ENCODE data around the gene ATE1.
A peak's percentile ranks its signal among the peaks of the same experiment; 100 is the strongest.
"Not testable (repeated sequence)": the region's sequence is repeated elsewhere in the genome, so short reads cannot be mapped to it uniquely, and the experiment has no call there.

The ATE1 gene

DNA sequence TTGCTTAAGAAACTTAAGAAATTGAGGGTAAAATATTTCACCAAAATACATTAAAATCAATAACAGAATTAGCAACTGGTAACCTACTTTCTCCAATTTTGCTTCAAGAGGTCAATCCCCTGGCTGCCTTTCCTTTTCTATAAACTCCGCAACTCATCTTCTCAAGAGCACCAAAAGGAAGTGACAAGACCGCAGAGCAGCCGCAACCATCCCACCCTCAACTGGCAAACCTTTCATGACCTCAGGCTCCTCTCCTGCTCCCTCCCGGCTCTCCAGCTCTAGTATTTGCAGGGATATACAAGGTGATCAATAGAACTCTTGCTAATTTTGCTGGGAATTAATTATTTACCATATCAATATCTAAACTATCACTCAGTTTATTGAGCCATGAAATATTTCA, 88.9 kb downstream of the ATE1 start:
- Mint-ChIP-seq H3K27me3 (no peaks in the 10 kb centered on the region), H3K4me3 (no peak overlapping the region), H3K4me1 (ENCODE audit: low read depth) (peaks cover 12% of the 10 kb centered on the region), H3K9me3 (no peaks in the 10 kb centered on the region), H3K27ac (no peak overlapping the region), H3K36me3 (ENCODE audit: low read depth) (peaks cover 62% of the 10 kb centered on the region)
- no peak for DNase-seq

DNA sequence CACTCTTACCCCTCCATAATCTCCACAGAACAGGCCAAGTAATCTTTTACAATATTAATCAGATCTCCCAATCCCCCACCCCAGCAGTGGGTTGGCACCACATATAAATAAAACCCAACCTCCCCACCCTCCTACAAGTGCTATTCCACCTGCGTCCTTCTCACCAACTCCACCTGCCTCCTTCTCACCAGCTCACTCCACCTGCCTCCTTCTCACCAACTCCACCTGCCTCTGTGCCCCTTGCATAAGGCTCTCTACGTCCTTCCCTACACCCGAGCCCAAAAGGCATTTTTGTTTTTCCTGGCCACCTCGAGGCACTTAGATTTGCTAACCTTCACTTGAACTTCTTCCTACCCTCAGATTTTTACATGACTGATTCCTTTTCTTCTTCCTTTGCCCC, 89.7 kb downstream of the ATE1 start:
- peaks cover 65% of the 10 kb centered on the region for H3K36me3 Mint-ChIP-seq (ENCODE audit: low read depth)
- no peaks in the 10 kb centered on the region for H3K9me3 Mint-ChIP-seq
- H3K4me3 Mint-ChIP-seq = no peak overlapping the region
- peaks cover 8% of the 10 kb centered on the region for H3K4me1 Mint-ChIP-seq (ENCODE audit: low read depth)
- no peaks in the 10 kb centered on the region for H3K27me3 Mint-ChIP-seq
- no peak for DNase-seq
- H3K27ac Mint-ChIP-seq = no peak overlapping the region

DNA sequence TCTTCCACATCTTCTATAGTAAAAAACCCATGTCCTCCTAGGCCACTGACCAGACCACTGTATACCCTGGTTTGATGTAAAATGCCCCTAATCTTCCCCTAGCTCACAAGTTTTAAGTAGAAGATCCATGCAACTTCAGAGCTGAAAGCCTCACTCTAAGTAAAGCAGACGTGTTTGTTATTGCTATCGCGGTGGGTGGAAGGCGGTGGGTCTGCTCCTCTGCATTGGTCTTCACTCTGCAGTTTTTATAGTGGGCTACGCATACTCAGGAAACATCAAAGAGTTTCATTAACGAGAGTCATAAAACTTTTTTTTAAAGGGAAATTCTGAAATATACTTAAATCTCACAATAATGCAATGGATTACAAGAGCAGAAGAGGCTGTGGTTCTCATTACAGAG, 91.7 kb downstream of the ATE1 start:
- no peak for DNase-seq
- H3K27me3 Mint-ChIP-seq = no peaks in the 10 kb centered on the region
- H3K4me3 Mint-ChIP-seq = no peak overlapping the region
- no peaks in the 10 kb centered on the region for H3K9me3 Mint-ChIP-seq
- peaks cover 79% of the 10 kb centered on the region for H3K36me3 Mint-ChIP-seq (ENCODE audit: low read depth)
- no peaks in the 10 kb centered on the region for H3K4me1 Mint-ChIP-seq (ENCODE audit: low read depth)
- H3K27ac Mint-ChIP-seq = no peak overlapping the region

DNA sequence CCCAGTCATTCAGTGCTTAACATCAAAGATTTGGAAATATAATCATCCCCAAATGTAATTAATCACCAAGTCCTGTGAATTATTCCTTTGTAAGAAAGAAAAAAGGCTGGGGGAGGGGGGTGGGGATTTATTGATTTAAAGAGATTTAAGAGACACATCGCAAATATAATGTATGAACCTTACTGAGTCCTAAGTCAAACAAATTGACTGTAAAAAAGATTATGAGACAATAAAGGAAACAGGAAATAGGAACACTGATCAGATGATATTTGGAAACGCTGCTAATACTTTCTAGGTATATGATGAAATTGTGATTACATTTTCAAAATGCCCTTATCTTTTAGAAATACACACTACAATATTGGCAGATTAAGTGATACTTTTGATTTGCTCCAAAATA, 92.5 kb downstream of the ATE1 start:
- H3K9me3 Mint-ChIP-seq = no peaks in the 10 kb centered on the region
- H3K27me3 Mint-ChIP-seq = no peaks in the 10 kb centered on the region
- no peak overlapping the region for H3K27ac Mint-ChIP-seq
- no peak overlapping the region for H3K4me3 Mint-ChIP-seq
- no peaks in the 10 kb centered on the region for H3K4me1 Mint-ChIP-seq (ENCODE audit: low read depth)
- peaks cover 78% of the 10 kb centered on the region for H3K36me3 Mint-ChIP-seq (ENCODE audit: low read depth)
- no peak for DNase-seq

DNA sequence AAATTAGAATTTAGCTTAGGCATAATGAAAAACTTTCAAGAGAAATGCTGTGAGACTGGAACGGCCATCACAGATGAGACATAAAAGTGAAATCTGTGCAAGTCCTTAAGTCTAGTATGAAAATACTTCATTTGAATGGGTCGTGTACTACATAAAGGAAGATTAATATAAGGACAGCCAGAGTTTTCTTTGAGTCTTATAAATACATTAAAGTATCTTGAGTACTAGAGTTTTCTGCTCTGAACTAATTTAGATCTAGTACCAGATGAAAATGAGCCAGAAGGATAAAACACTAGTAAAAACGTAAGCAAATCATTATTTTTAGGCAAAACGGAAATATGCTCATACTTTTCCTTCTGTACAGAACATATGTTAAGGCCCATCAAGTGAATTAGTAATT, 93.1 kb downstream of the ATE1 start:
- DNase-seq = no peak
- H3K27me3 Mint-ChIP-seq = no peaks in the 10 kb centered on the region
- H3K4me3 Mint-ChIP-seq = no peak overlapping the region
- no peak overlapping the region for H3K27ac Mint-ChIP-seq
- H3K4me1 Mint-ChIP-seq (ENCODE audit: low read depth) = no peaks in the 10 kb centered on the region
- no peaks in the 10 kb centered on the region for H3K9me3 Mint-ChIP-seq
- peaks cover 81% of the 10 kb centered on the region for H3K36me3 Mint-ChIP-seq (ENCODE audit: low read depth)

DNA sequence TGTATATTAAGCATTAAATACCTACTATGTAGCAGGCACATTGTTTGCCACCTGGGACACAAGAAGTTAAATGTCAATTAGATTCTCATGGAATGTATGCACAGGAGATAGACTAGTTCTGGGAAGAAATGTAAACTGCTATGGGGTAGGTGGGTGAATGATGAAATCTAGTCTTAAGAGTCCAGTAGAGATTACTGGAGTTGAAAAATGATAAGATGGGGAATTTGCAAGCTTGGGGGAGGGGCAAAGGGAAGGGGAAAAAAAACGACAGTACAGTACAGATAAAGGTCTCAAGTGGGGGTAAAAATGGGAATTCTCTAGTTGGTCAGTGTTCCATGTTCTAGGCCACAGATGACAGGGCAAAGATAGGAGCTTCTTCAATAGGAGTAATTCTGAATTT, 94.4 kb downstream of the ATE1 start:
- H3K36me3 Mint-ChIP-seq (ENCODE audit: low read depth) = peaks cover 82% of the 10 kb centered on the region
- no peaks in the 10 kb centered on the region for H3K27me3 Mint-ChIP-seq
- H3K9me3 Mint-ChIP-seq = no peaks in the 10 kb centered on the region
- H3K27ac Mint-ChIP-seq = no peak overlapping the region
- DNase-seq = no peak
- no peak overlapping the region for H3K4me3 Mint-ChIP-seq
- H3K4me1 Mint-ChIP-seq (ENCODE audit: low read depth) = peaks cover 3% of the 10 kb centered on the region

DNA sequence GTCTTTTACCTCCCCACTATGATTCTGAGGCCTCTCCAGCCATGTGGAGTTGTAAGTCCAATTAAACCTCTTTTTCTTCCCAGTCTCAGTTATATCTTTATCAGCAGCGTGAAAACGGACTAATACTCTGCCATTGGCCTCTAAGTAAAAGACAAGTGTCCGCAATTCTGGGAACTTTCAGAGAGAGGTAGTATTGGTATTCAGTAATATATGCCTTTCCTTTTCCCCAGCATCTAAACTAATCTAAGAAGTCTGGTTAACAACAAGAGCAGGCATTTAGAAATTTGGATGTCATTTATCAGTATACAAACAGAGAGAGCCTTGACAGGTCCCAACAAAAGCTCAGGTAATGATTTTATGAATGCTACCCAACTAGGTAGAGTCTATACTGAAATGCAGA, 95.2 kb downstream of the ATE1 start:
- Mint-ChIP-seq H3K27ac (peak overlapping the region; percentile 33), H3K4me3 (no peak overlapping the region), H3K27me3 (no peaks in the 10 kb centered on the region), H3K36me3 (ENCODE audit: low read depth) (peaks cover 82% of the 10 kb centered on the region), H3K4me1 (ENCODE audit: low read depth) (peaks cover 10% of the 10 kb centered on the region), H3K9me3 (no peaks in the 10 kb centered on the region)
- DNase-seq = no peak

DNA sequence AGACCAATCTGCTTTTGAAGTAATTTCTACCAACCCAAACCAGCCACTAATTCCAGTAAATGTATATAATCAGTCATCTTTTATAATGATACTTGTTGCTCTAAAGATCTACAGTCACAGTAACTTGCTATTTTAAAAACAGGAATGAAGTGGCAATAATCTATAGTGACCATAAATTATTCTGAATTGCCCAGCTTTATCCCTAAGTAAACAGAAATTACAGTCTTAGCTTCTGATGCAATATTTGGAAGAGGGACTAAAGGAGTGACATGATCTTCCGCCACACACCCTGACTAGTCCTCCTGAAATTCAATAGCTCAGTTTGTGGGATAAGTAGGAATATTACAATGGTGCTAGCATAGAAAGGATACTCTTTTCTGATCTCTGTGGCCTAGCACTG, 96.1 kb downstream of the ATE1 start:
- Mint-ChIP-seq H3K27ac (no peak overlapping the region), H3K9me3 (no peaks in the 10 kb centered on the region), H3K4me1 (ENCODE audit: low read depth) (peaks cover 10% of the 10 kb centered on the region), H3K4me3 (no peak overlapping the region), H3K36me3 (ENCODE audit: low read depth) (peaks cover 86% of the 10 kb centered on the region), H3K27me3 (no peaks in the 10 kb centered on the region)
- DNase-seq = no peak

DNA sequence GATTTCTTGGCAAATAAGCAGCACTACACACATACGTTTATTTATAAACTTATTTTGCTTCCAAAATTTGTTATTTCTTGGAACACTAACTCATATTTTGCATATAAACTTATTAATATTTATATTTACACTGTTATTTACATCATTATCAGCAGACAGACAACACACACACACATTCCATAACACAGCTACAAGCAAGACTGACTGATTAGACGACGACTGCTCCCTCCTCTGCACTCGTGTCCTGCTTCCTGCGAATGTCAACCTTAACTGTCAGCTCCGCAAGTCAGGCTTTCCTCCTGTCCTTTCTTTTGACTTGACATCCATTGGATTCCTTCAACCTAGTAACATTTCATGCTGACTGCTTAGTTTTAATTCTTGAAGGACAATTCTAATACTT, 96.6 kb downstream of the ATE1 start:
- no peaks in the 10 kb centered on the region for H3K27me3 Mint-ChIP-seq
- DNase-seq = no peak
- peaks cover 86% of the 10 kb centered on the region for H3K36me3 Mint-ChIP-seq (ENCODE audit: low read depth)
- no peak overlapping the region for H3K4me3 Mint-ChIP-seq
- H3K27ac Mint-ChIP-seq = no peak overlapping the region
- H3K4me1 Mint-ChIP-seq (ENCODE audit: low read depth) = peaks cover 10% of the 10 kb centered on the region
- no peaks in the 10 kb centered on the region for H3K9me3 Mint-ChIP-seq

DNA sequence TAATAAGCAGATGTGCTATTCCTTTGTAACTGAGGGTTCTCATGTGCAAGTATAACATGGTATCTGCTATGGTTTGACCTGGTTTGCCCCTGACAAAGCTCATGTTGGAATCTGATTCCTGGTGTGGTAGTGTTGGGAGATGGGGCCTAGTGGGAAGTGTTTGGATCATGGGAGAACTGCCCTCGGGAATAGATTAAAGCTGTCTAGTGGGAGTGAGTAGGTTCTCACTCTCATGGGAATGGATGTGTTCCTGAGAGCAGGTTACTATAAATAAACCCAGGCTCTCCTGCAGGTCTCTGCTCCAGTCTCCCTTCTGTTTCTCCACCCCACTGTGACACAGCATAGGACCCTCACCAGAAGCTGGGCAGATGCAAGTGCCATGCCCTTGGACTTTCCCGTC, 97.7 kb downstream of the ATE1 start:
- no peak for DNase-seq
- Mint-ChIP-seq H3K4me1 (ENCODE audit: low read depth) (peaks cover 10% of the 10 kb centered on the region), H3K27ac (no peak overlapping the region), H3K27me3 (no peaks in the 10 kb centered on the region), H3K36me3 (ENCODE audit: low read depth) (peaks cover 77% of the 10 kb centered on the region), H3K4me3 (no peak overlapping the region), H3K9me3 (no peaks in the 10 kb centered on the region)

DNA sequence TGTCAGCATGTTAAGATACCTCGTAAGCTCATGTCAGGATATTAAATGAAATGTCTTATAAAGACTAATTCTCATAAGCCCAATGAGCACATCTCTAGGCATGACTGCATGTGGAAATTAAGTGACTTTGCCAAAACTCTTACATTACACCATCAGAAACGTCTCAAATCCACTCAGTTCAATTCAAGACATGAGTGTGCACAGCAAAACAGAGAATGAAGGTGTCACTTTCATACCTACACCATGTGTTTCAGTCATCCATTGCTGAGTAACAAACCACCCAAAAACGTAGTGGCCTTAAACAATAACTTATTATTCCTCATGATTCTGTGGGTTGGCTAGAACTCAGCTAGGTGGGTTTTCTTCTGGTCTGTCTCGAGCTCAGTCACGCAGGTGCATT, 99.8 kb downstream of the ATE1 start:
- H3K27ac Mint-ChIP-seq = peak overlapping the region; percentile 67
- no peaks in the 10 kb centered on the region for H3K27me3 Mint-ChIP-seq
- no peak overlapping the region for H3K4me3 Mint-ChIP-seq
- H3K9me3 Mint-ChIP-seq = no peaks in the 10 kb centered on the region
- H3K4me1 Mint-ChIP-seq (ENCODE audit: low read depth) = peaks cover 10% of the 10 kb centered on the region
- DNase-seq = no peak
- peaks cover 61% of the 10 kb centered on the region for H3K36me3 Mint-ChIP-seq (ENCODE audit: low read depth)

DNA sequence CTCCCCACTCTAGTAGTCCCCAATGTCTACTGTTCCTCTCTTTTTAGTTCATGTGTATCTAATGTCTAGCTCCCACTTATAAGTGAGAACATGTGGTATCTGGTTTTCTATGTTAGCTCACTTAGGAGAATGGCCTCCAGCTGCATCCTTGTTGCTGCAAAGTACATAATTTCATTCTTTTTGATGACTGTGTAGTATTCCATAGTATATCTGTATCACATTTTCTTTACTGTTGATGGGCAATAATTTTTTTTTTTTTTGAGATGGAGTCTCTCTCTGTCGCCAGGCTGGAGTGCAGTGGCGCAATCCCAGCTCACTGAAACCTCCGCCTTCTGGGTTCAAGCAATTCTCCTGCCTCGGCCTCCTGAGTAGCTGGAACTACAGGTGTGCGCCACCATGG, 101.1 kb downstream of the ATE1 start:
- H3K27me3 Mint-ChIP-seq, DNase-seq, H3K9me3 Mint-ChIP-seq, H3K27ac Mint-ChIP-seq, H3K4me3 Mint-ChIP-seq: not testable (repeated sequence)
- Mint-ChIP-seq H3K36me3 (ENCODE audit: low read depth) (peaks cover 59% of the 10 kb centered on the region), H3K4me1 (ENCODE audit: low read depth) (peaks cover 10% of the 10 kb centered on the region)

DNA sequence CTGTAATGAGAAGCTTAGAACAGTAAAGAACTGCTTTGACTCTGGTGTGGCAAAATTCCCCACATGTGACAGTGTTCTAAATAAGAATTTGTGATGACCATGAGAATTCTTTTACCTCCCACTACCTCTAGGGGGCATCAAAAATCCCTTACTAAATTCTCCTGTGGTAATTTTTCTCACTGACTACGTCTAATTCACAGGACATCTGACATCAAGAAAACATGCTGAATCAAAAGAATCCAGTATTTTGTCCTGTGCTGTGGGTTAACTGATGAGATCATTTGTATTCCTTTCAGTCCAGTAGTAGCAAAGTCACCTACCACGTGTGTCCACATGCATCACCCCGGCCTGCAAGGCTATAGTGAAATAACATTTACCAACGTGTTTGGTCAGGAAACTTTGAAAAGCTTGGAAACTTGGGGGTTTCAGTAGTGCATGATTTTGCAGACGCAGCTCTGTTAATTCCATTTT, 103.8 kb downstream of the ATE1 start:
- DNase-seq = no peak
- Mint-ChIP-seq H3K27ac (no peak overlapping the region), H3K9me3 (no peaks in the 10 kb centered on the region), H3K4me1 (ENCODE audit: low read depth) (peaks cover 10% of the 10 kb centered on the region), H3K36me3 (ENCODE audit: low read depth) (peaks cover 52% of the 10 kb centered on the region), H3K4me3 (no peak overlapping the region), H3K27me3 (no peaks in the 10 kb centered on the region)

DNA sequence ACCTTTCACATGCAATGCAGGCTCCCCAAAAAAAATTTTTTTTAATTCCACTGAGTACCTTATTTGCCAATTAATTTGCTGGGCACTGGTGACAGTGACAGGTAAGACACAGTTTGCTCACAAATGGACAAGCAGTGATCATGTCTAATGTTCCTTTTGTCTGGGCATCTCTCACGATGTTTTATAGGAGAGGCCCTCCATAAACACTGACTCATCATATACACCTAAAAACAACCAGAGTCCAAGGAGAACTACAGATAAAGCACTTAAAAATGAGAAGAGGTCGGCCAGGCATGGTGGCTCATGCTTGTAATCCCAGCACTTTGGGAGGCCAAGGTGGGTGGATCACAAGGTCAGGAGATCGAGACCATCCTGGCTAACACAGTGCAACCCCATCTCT, 105.1 kb downstream of the ATE1 start:
- no peak overlapping the region for H3K27ac Mint-ChIP-seq
- peaks cover 39% of the 10 kb centered on the region for H3K36me3 Mint-ChIP-seq (ENCODE audit: low read depth)
- no peaks in the 10 kb centered on the region for H3K9me3 Mint-ChIP-seq
- no peaks in the 10 kb centered on the region for H3K27me3 Mint-ChIP-seq
- no peak for DNase-seq
- H3K4me1 Mint-ChIP-seq (ENCODE audit: low read depth) = peaks cover 4% of the 10 kb centered on the region
- H3K4me3 Mint-ChIP-seq = no peak overlapping the region

DNA sequence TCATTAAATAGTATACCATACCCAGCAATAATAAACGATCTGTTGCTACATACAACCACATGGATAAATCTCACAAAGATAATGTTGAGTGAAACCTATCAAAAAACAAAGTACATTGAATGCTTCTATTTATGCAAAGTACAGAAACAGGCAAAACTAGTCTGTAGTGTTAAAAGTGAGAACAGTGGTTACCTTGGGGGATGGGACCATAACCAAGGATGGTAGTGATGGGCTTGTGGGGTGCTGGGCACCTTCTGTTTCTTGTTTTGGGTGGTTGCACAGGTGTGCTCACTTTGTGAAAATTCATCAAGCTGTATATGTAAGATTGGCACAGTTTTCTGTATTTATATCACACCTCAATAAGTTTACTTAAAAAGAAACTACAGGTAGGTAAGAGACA, 105.7 kb downstream of the ATE1 start:
- DNase-seq = no peak
- H3K27ac Mint-ChIP-seq = no peak overlapping the region
- no peak overlapping the region for H3K4me3 Mint-ChIP-seq
- no peaks in the 10 kb centered on the region for H3K9me3 Mint-ChIP-seq
- no peaks in the 10 kb centered on the region for H3K27me3 Mint-ChIP-seq
- H3K36me3 Mint-ChIP-seq (ENCODE audit: low read depth) = peaks cover 35% of the 10 kb centered on the region
- peaks cover 3% of the 10 kb centered on the region for H3K4me1 Mint-ChIP-seq (ENCODE audit: low read depth)

DNA sequence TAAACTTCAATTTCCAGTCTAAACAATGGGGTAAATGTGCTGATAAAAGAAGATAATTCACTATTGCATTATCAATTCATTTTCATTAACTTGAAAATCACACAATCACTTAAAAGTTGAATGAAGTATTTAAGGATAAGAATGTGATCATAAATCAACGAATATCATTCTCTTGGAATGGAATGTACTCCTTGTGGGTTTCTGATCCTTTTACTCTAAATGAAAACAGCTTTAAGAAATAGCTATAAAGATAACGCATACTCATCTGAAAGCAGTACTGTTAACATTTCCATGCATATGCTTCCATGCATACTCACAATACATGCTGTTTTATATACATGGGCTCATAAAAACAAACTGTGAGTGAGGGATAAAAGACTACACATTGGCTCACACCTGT, 108.8 kb downstream of the ATE1 start:
- no peak overlapping the region for H3K4me3 Mint-ChIP-seq
- H3K4me1 Mint-ChIP-seq (ENCODE audit: low read depth) = peaks cover 3% of the 10 kb centered on the region
- peaks cover 35% of the 10 kb centered on the region for H3K36me3 Mint-ChIP-seq (ENCODE audit: low read depth)
- H3K27me3 Mint-ChIP-seq = no peaks in the 10 kb centered on the region
- H3K9me3 Mint-ChIP-seq = no peaks in the 10 kb centered on the region
- no peak overlapping the region for H3K27ac Mint-ChIP-seq
- DNase-seq = no peak

Measured in activated T-cell treated with anti-CD3 and anti-CD28 coated beads, Interleukin-2, amount 50 U/mL, for 24 hours (primary cell).